Dedifferentiated amniotic fluid mesenchymal stem cell (primary cell): ENCODE measurements around the gene FOLR3.
"Not testable (repeated sequence)": the region's sequence is repeated elsewhere in the genome, so short reads cannot be mapped to it uniquely, and the experiment has no call there.

Experiments used
- DNase-seq: peaks from one replicate; pipeline ENCODE4 v3.0.0-alpha.2; 2016; ENCODE audit errors: extremely low spot score

FOLR3 gene

GRCh38 chr11:72162891-72163492 lies 27.5 kb downstream of the FOLR3 start:
- no peak for DNase-seq

- not testable (repeated sequence) for DNase-seq
These were observed 28.7 kb downstream of the FOLR3 start for GRCh38 chr11:72164187-72164586.

GRCh38 chr11:72169046-72169555 lies 33.6 kb downstream of the FOLR3 start:
- not testable (repeated sequence) for DNase-seq

- not testable (repeated sequence) for DNase-seq
These were observed 34.2 kb downstream of the FOLR3 start for GRCh38 chr11:72169754-72170153.

- not testable (repeated sequence) for DNase-seq
These were observed 36.5 kb downstream of the FOLR3 start for GRCh38 chr11:72172043-72172442.

- DNase-seq: no peak
These were observed 37.8 kb downstream of the FOLR3 start for GRCh38 chr11:72173291-72173690.

- peak; percentile 10 for DNase-seq
These were observed 39.0 kb downstream of the FOLR3 start for GRCh38 chr11:72174302-72175070.

GRCh38 chr11:72177656-72178055 lies 42.1 kb downstream of the FOLR3 start:
- no peak for DNase-seq

GRCh38 chr11:72179049-72179803 lies 43.7 kb downstream of the FOLR3 start:
- no peak for DNase-seq

GRCh38 chr11:72179804-72180396 lies 44.4 kb downstream of the FOLR3 start:
- DNase-seq: no peak

- not testable (repeated sequence) for DNase-seq
These were observed 45.5 kb downstream of the FOLR3 start for GRCh38 chr11:72180892-72181552.

- not testable (repeated sequence) for DNase-seq
These were observed 46.0 kb downstream of the FOLR3 start for GRCh38 chr11:72181553-72181958.

- DNase-seq: no peak
These were observed 52.7 kb downstream of the FOLR3 start for GRCh38 chr11:72188267-72188666.
